Liver (tissue), 9 donors: Measurements from ENCODE around the gene MED12L. TPM values are rescaled to one million over a fixed set of nuclear protein-coding genes. Genes with fewer than 3 reads are reported as not detected.

Source experiments
- DNase-seq: peaks from one replicate; pipeline ENCODE4 v3.0.0-alpha.2; 2017; ENCODE audit warnings: low spot score
- H3K27ac ChIP-seq, 2 donors: one replicate each; pipeline ENCODE4 v1.7.0; 2013; ENCODE audit warnings: inconsistent platforms in 2 of 2, low read length in 2 of 2, control low read depth in 1 of 2, low read depth in 1 of 2, mild to moderate bottlenecking in 1 of 2
- H3K27me3 ChIP-seq, 4 donors: one replicate each; pipeline versions ENCODE4 v1.6.1 to v1.7.0; 2013; ENCODE audit warnings: low read length in 3 of 4, inconsistent platforms in 1 of 4, mild to moderate bottlenecking in 1 of 4, moderate library complexity in 1 of 4; ENCODE audit not compliant: control insufficient read depth in 4 of 4, insufficient read depth in 4 of 4
- H3K36me3 ChIP-seq, 4 donors: one replicate each; pipeline versions ENCODE4 v1.6.1 to v1.7.0; 2013; ENCODE audit warnings: low read length in 3 of 4, mild to moderate bottlenecking in 3 of 4, low read depth in 1 of 4, moderate library complexity in 1 of 4; ENCODE audit not compliant: control insufficient read depth in 4 of 4, insufficient read depth in 3 of 4
- H3K4me1 ChIP-seq, 4 donors: one replicate each; pipeline versions ENCODE4 v1.6.1 to v1.7.0; 2013; ENCODE audit warnings: low read length in 3 of 4, mild to moderate bottlenecking in 3 of 4, moderate library complexity in 1 of 4; ENCODE audit not compliant: control insufficient read depth in 4 of 4, insufficient read depth in 4 of 4
- H3K4me3 ChIP-seq, 3 donors: one replicate each; pipeline versions ENCODE4 v1.6.1 to v1.7.0; 2013; ENCODE audit warnings: low read length in 3 of 3, control low read depth in 1 of 3, low read depth in 1 of 3, mild to moderate bottlenecking in 1 of 3
- H3K9ac ChIP-seq, 2 donors: one replicate each; pipeline ENCODE4 v1.7.0; 2013; ENCODE audit warnings: low read length in 2 of 2, mild to moderate bottlenecking in 2 of 2, moderate library complexity in 2 of 2, control low read depth in 1 of 2, low read depth in 1 of 2
- H3K9me3 ChIP-seq, 4 donors: one replicate each; pipeline versions ENCODE4 v1.6.1 to v1.7.0; 2013; ENCODE audit warnings: low read length in 3 of 4; ENCODE audit not compliant: control insufficient read depth in 4 of 4
- ATF3 ChIP-seq: IDR thresholded peaks from 2 replicates; pipeline ENCODE4 v1.6.1; 2016; ENCODE audit warnings: antibody characterized with exemption
- CTCF ChIP-seq: fragments of 150-350 bp; IDR thresholded peaks from 2 replicates; pipeline ENCODE4 v1.5.1; 2017; ENCODE audit warnings: improper control_type of control experiment, low read depth, low read length; ENCODE audit not compliant: missing input control
- EGR1 ChIP-seq, 2 donors: IDR thresholded peaks; 2 replicates each; pipeline ENCODE4 v1.6.1; 2016 to 2018; ENCODE audit warnings: antibody characterized with exemption in 2 of 2, low read depth in 2 of 2
- FOXA2 ChIP-seq: IDR thresholded peaks from 2 replicates; pipeline ENCODE4 v1.6.1; 2016; ENCODE audit warnings: antibody characterized with exemption
- GABPA ChIP-seq, 2 donors: IDR thresholded peaks in 1 of 2; conservative IDR thresholded peaks in 1 of 2; 2 replicates each; pipeline ENCODE4 v1.6.1; 2016; ENCODE audit warnings: antibody characterized with exemption in 2 of 2, mild to moderate bottlenecking in 1 of 2, moderate library complexity in 1 of 2
- HNF4A ChIP-seq, 2 donors: conservative IDR thresholded peaks; 2 replicates each; pipeline ENCODE4 v1.6.1; 2016; ENCODE audit warnings: antibody characterized with exemption in 2 of 2, mild to moderate bottlenecking in 2 of 2
- HNF4G ChIP-seq: IDR thresholded peaks from 2 replicates; pipeline ENCODE4 v1.6.1; 2016; ENCODE audit warnings: antibody characterized with exemption
- JUND ChIP-seq, 2 donors: IDR thresholded peaks; 2 replicates each; pipeline ENCODE4 v1.6.1; 2016; ENCODE audit warnings: antibody characterized with exemption in 2 of 2
- NR2F2 ChIP-seq: IDR thresholded peaks from 2 replicates; pipeline ENCODE4 v1.6.1; 2016; ENCODE audit warnings: antibody characterized with exemption
- RAD21 ChIP-seq, 2 donors: IDR thresholded peaks; 2 replicates each; pipeline ENCODE4 v1.6.1; 2016; ENCODE audit warnings: antibody characterized with exemption in 2 of 2, mild to moderate bottlenecking in 2 of 2
- REST ChIP-seq: IDR thresholded peaks from 2 replicates; pipeline ENCODE4 v1.6.1; 2016; ENCODE audit warnings: antibody characterized with exemption, mild to moderate bottlenecking
- SP1 ChIP-seq: IDR thresholded peaks from 2 replicates; pipeline ENCODE4 v1.6.1; 2018; ENCODE audit warnings: antibody characterized with exemption, mild to moderate bottlenecking
- TAF1 ChIP-seq: conservative IDR thresholded peaks from 2 replicates; pipeline ENCODE4 v1.6.1; 2016; ENCODE audit warnings: antibody characterized with exemption, mild to moderate bottlenecking
- YY1 ChIP-seq: IDR thresholded peaks from 2 replicates; pipeline ENCODE4 v1.6.1; 2016; ENCODE audit warnings: antibody characterized with exemption, mild to moderate bottlenecking
- ZBTB33 ChIP-seq: IDR thresholded peaks from 2 replicates; pipeline ENCODE4 v1.6.1; 2016; ENCODE audit warnings: antibody characterized with exemption
- WGBS: extraction: QIAGEN DNeasy Blood & Tissue Kit; methylation state at CpG from one replicate; pipeline ENCODE4 v1.1.7; 2013; 5-methylcytosine and 5-hydroxymethylcytosine counted together
- polyA plus RNA-seq, 2 donors: library from polyadenylated mRNA; stranded (reverse) in 1 of 2; unstranded in 1 of 2; fragments of 200-250 nt in 1 of 2; fragments of >200 nt in 1 of 2; fragmentation: Nextera tagmentation in 1 of 2; extraction: Ambion mirVana in 1 of 2; gene quantifications; one replicate each; pipeline versions ENCODE4 v1.2.1 to v1.2.3, GENCODE V29; 2013 to 2015
- total RNA-seq, 2 donors: library from RNA; depleted of rRNA; stranded (reverse); fragments of >200 nt; gene quantifications; one replicate each; pipeline ENCODE4 v1.2.3, GENCODE V29; 2014
- donor health status: healthy.
- donor health status: healthy.
- donor health status: healthy.
- donor health status: healthy.
- donor health status: healthy.

Gene MED12L
- total and polyA plus RNA-seq, 4 donors: 0.02 to 2.1 (median 0.49) TPM

- no peak overlapping the region for H3K4me3 ChIP-seq
- 82% methylated on average over 3 of the region's 3 CpGs for WGBS
Measured at GRCh38 chr3:151209654-151210053, 124.2 kb downstream of the MED12L start.

GRCh38 chr3:151210676-151211381 lies 125.4 kb downstream of the MED12L start:
- no peak for DNase-seq
- peak overlapping the region in 1 of 2 donors; percentile 36 for H3K9ac ChIP-seq
- TF ChIP-seq EGR1 (IDR thresholded peaks at IDR 0.05; ENCODE audit: low read depth in 2 of 2) (peak in 1 of 2 donors; percentile 21), NR2F2 (peak; percentile 66), FOXA2 (peak; percentile 69), CTCF (peak; percentile 31), HNF4A (conservative IDR thresholded peaks at IDR 0.05) (peak; percentile 70 to 78), GABPA (IDR thresholded peaks at IDR 0.05 in 1 of 2, conservative IDR thresholded peaks at IDR 0.05 in 1 of 2) (no peak), RAD21 (IDR thresholded peaks at IDR 0.05) (peak; percentile 26 to 43), HNF4G (peak; percentile 39), REST (peak; percentile 12), YY1 (peak; percentile 58), ZBTB33 (no peak), ATF3 (no peak), TAF1 (peak; percentile 61), SP1 (peak; percentile 78), JUND (IDR thresholded peaks at IDR 0.05) (peak; percentile 23 to 73)

More at GRCh38 chr3:151209654-151210053, 124.2 kb downstream of the MED12L start:
- Histone ChIP-seq H3K36me3 (no peaks in the 10 kb centered on the region), H3K9ac (no peak overlapping the region), H3K27ac (no peak overlapping the region), H3K4me1 (peaks cover 4 to 17% (median 10%) of the 10 kb centered on the region in 4 donors), H3K9me3 (no peaks in the 10 kb centered on the region), H3K27me3 (no peaks in the 10 kb centered on the region)
- no peak for DNase-seq
- TF ChIP-seq RAD21 (IDR thresholded peaks at IDR 0.05) (no peak), GABPA (IDR thresholded peaks at IDR 0.05 in 1 of 2, conservative IDR thresholded peaks at IDR 0.05 in 1 of 2) (no peak), REST (no peak), FOXA2 (no peak)

More at GRCh38 chr3:151210676-151211381, 125.4 kb downstream of the MED12L start:
- Histone ChIP-seq H3K27me3 (no peaks in the 10 kb centered on the region), H3K4me1 (peaks cover 4 to 17% (median 10%) of the 10 kb centered on the region in 4 donors), H3K27ac (peak overlapping the region; percentile 60 to 83), H3K4me3 (peak overlapping the region in 2 of 3 donors; percentile 41 to 56), H3K9me3 (no peaks in the 10 kb centered on the region), H3K36me3 (no peaks in the 10 kb centered on the region)
- 13% methylated on average over 4 of the region's 4 CpGs for WGBS
